WTC11 (cell line): ENCODE data around the gene NOL12.
A peak's percentile ranks its signal among the peaks of the same experiment; 100 is the strongest.

ENCODE experiments used
- NFYB ChIP-seq: sonication (generic); formaldehyde crosslinking; conservative IDR thresholded peaks from 2 replicates; pipeline ENCODE4 v1.8.0; 2022; ENCODE audit warnings: low read depth, missing genetic modification reagents
- TF ChIP-seq, protein P1 (sequence below): fragments of 200-600 bp; IDR thresholded peaks from 2 replicates; pipeline ENCODE4 v1.8.0; 2022; ENCODE audit warnings: antibody characterized with exemption
- TF ChIP-seq, protein P2 (sequence below): sonication (generic); formaldehyde crosslinking; conservative IDR thresholded peaks from 2 replicates; pipeline ENCODE4 v1.8.1; 2023; ENCODE audit warnings: mild to moderate bottlenecking, low read depth, missing genetic modification reagents, moderate library complexity
- TF ChIP-seq, protein P3 (sequence below): sonication (generic); formaldehyde crosslinking; IDR thresholded peaks from 2 replicates; pipeline ENCODE4 v1.8.0; 2022; ENCODE audit warnings: mild to moderate bottlenecking, missing genetic modification reagents

DNA sequence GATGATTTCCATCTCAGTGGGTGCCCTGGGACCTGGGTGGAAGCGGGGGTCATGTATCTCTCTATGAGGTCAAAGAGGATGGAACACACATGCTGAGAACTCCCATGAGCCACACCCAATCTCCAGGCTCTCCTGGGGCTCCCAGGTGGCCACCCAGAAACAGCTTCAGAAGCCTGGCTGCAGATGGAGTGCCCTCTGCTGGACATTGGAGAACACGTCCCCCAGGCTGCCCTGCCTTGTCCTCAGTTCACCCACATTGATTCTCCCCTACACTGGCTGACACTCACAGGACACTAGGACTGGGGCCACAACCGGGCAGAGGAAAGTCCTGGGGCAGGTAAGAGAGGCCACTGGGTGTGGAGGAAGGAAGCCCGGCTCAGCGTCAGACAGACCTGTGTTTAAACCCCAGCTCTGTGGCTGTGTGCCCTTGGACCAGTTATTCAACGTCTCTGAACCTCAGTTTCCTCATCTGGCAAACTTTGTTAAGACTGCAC lies 4.5 kb upstream of the NOL12 start:
- TF ChIP-seq, protein P1, sequence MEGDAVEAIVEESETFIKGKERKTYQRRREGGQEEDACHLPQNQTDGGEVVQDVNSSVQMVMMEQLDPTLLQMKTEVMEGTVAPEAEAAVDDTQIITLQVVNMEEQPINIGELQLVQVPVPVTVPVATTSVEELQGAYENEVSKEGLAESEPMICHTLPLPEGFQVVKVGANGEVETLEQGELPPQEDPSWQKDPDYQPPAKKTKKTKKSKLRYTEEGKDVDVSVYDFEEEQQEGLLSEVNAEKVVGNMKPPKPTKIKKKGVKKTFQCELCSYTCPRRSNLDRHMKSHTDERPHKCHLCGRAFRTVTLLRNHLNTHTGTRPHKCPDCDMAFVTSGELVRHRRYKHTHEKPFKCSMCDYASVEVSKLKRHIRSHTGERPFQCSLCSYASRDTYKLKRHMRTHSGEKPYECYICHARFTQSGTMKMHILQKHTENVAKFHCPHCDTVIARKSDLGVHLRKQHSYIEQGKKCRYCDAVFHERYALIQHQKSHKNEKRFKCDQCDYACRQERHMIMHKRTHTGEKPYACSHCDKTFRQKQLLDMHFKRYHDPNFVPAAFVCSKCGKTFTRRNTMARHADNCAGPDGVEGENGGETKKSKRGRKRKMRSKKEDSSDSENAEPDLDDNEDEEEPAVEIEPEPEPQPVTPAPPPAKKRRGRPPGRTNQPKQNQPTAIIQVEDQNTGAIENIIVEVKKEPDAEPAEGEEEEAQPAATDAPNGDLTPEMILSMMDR, result peak; percentile 68
- TF ChIP-seq, protein P2, sequence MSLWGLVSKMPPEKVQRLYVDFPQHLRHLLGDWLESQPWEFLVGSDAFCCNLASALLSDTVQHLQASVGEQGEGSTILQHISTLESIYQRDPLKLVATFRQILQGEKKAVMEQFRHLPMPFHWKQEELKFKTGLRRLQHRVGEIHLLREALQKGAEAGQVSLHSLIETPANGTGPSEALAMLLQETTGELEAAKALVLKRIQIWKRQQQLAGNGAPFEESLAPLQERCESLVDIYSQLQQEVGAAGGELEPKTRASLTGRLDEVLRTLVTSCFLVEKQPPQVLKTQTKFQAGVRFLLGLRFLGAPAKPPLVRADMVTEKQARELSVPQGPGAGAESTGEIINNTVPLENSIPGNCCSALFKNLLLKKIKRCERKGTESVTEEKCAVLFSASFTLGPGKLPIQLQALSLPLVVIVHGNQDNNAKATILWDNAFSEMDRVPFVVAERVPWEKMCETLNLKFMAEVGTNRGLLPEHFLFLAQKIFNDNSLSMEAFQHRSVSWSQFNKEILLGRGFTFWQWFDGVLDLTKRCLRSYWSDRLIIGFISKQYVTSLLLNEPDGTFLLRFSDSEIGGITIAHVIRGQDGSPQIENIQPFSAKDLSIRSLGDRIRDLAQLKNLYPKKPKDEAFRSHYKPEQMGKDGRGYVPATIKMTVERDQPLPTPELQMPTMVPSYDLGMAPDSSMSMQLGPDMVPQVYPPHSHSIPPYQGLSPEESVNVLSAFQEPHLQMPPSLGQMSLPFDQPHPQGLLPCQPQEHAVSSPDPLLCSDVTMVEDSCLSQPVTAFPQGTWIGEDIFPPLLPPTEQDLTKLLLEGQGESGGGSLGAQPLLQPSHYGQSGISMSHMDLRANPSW, result no peak
- no peak for TF ChIP-seq NFYB (CRISPR knock-in tag)
- TF ChIP-seq, protein P3, sequence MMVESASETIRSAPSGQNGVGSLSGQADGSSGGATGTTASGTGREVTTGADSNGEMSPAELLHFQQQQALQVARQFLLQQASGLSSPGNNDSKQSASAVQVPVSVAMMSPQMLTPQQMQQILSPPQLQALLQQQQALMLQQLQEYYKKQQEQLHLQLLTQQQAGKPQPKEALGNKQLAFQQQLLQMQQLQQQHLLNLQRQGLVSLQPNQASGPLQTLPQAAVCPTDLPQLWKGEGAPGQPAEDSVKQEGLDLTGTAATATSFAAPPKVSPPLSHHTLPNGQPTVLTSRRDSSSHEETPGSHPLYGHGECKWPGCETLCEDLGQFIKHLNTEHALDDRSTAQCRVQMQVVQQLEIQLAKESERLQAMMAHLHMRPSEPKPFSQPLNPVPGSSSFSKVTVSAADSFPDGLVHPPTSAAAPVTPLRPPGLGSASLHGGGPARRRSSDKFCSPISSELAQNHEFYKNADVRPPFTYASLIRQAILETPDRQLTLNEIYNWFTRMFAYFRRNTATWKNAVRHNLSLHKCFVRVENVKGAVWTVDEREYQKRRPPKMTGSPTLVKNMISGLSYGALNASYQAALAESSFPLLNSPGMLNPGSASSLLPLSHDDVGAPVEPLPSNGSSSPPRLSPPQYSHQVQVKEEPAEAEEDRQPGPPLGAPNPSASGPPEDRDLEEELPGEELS (CRISPR knock-in tag), result no peak
